Fibroblast of villous mesenchyme (primary cell): ENCODE results near the gene ABL2. TPM values are rescaled to one million over a fixed set of nuclear protein-coding genes. Genes with fewer than 3 reads are reported as not detected.
"Not testable (repeated sequence)": the region's sequence is repeated elsewhere in the genome, so short reads cannot be mapped to it uniquely, and the experiment has no call there.

Experiments
- DNase-seq: peaks from one replicate; pipeline ENCODE4 v3.0.0-alpha.2; 2010; ENCODE audit warnings: low read depth
- H3K4me3 ChIP-seq: 2 replicates; pipeline ENCODE4 v1.5.1; 2011; ENCODE audit warnings: low read depth, mild to moderate bottlenecking, low read length
- CTCF ChIP-seq: IDR thresholded peaks from 2 replicates; pipeline ENCODE4 v1.5.1; 2012; ENCODE audit warnings: low read depth, mild to moderate bottlenecking, low read length; ENCODE audit not compliant: insufficient read depth
- total RNA-seq: library from RNA; depleted of rRNA; stranded (reverse); fragments of >200 nt; gene quantifications from 2 replicates; pipeline ENCODE4 v1.2.3, GENCODE V29; 2012

Gene ABL2
- total RNA-seq, 1 donor, result 66.9 TPM

GRCh38 chr1:179137617-179138255 lies 91.7 kb downstream of the ABL2 start:
- no peak overlapping the region for H3K4me3 ChIP-seq
- no peak for TF ChIP-seq CTCF
- DNase-seq, result peak; percentile 76

GRCh38 chr1:179135707-179136106 lies 93.8 kb downstream of the ABL2 start:
- not testable (repeated sequence) for DNase-seq, H3K4me3 ChIP-seq

GRCh38 chr1:179135168-179135567 lies 94.3 kb downstream of the ABL2 start:
- not testable (repeated sequence) for DNase-seq, H3K4me3 ChIP-seq

- no peak for TF ChIP-seq CTCF
- H3K4me3 ChIP-seq, result peak overlapping the region; percentile 46
- DNase-seq, result peak; percentile 72
Observed at GRCh38 chr1:179129702-179130473, 99.6 kb downstream of the ABL2 start.

GRCh38 chr1:179128520-179128919 lies 101.0 kb downstream of the ABL2 start:
- no peak overlapping the region for H3K4me3 ChIP-seq
- TF ChIP-seq CTCF, result no peak
- DNase-seq, result no peak

- TF ChIP-seq CTCF, result no peak
- H3K4me3 ChIP-seq, result no peak overlapping the region
- peak; percentile 43 for DNase-seq
Observed at GRCh38 chr1:179127163-179127895, 102.1 kb downstream of the ABL2 start.

GRCh38 chr1:179126338-179127060 lies 103.0 kb downstream of the ABL2 start:
- no peak overlapping the region for H3K4me3 ChIP-seq
- TF ChIP-seq CTCF, result no peak
- DNase-seq, result no peak
